ENCODE data around the gene ZNF615.
"Not testable (repeated sequence)": the region's sequence is repeated elsewhere in the genome, so short reads cannot be mapped to it uniquely, and the experiment has no call there.

The ZNF615 gene

DNA sequence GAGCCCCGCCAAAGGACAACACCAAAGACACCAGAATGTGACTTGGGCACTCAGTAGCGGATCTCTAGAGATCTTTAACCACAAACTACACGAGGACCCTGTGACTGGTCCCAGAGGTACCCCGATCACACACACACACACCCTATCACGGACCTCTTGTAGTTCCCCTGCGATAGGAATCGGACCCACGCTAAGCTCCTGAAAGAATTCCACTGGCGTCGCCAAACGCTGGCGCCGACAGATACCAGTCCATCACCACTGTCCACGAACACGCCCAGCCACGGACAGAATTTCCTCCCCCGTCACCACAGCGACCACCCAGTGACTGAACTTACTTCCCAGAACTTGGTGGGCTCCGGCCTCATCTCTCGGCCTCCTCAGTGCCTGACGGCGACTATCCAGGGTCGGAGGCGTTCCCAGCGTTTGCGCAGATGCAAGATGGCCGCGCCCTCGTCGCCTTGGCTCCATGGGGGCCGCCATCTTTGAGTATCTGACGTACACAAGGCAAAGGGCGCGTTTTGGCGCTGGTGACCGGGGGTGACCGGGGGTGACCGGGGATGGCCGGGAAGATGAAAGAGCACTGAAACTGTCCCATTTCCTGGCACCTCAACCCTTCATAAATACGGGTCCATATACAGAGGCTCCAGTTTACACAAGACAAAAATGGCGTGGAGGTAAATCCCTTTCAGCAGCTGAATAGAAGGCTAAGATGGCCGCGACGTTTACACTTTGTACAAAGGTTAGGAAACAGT, at the start of gene ZNF615:
TSS of gene ZNF615 (minus strand) at position 406 of the 752 bp plus-strand sequence. CDS start 4,500 bp downstream, outside the sequence.
- peak; percentile 84 to 90 for DNase-seq

DNA sequence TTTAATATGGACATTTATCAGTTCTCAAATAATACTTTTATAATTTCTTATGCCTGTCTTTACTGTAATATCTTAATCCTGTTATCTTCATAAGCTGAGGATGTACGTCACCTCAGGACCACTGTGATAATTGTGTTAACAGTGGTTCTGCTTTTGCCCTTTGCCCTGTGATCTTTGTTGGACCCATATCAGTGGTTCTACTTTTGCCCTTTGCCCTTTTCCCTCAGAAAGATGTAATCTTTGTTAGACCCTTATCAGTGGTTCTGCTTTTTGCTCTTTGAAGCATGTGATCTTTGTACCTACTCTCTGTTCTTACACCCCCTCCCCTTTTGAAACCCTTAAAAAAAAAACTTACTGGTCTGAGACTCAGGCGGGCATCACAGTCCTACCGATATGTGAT, 48.5 kb upstream of the ZNF615 start:
- DNase-seq = not testable (repeated sequence)

DNA sequence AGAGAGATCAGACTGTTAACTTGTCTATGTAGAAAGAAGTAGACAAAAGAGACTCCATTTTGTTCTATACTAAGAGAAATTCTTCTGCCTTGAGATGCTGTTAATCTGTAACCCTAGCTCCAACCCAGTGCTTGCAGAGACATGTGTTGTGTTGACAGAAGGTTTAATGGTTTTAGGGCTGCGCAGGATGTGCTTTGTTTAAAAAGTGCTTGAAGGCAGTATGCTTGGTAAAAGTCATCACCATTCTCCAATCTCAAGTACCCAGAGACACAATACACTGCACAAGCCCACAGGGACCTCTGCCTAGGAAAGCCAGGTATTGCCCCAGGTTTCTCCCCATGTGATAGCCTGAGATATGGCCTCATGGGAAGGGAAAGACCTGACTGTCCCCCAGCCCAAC, 43.7 kb upstream of the ZNF615 start:
- DNase-seq = not testable (repeated sequence)

DNA sequence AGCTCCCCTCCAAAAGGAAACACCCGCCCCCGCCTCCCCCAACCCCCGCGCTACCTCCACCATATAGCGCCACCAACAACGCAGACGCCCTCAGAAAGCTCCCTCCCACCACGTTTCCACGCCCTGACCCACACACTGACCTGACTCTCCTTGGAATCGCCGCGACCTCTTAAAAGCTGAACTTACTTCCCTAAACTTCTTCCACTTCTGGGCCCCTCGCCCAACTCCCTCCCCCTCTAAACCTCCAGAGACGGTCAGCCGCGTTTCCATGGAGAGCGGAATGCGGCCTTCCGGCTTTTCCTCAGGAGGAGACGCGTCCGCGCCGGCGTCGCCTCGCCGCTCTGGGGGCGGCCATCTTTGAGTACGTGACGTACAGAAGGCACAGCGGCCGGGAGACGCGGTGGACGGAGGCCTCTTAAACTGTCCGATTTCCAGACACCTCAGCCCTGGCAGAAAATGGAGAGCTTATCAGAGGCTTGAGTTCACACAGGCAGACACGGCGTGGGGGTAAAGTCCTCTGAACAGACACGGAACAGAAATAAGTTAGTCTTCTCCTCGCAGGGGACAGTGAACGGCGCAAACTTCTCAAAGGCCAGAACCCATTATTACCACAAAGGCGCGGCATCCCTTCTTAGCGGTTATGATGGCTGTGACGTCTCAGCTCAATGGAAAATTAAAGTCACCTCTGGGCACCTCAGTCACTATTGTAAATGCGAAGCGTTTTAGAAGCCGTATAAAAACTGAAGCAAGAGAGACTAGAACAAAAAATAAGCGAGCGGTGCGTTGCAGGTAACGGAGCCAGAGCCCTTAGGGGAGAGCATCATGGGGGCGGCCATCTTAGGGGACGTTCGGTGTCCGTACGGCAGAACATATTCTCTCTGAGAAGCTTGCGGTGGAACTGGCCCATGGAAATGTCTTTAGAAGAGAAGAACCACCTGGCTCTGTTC, 40.8 kb upstream of the ZNF615 start, which contains the start of gene ZNF432:
TSS of gene ZNF432 (minus strand) at position 284 of the 947 bp plus-strand sequence. CDS start 1,970 bp downstream, outside the sequence.
- DNase-seq = peak; percentile 86 to 87

DNA sequence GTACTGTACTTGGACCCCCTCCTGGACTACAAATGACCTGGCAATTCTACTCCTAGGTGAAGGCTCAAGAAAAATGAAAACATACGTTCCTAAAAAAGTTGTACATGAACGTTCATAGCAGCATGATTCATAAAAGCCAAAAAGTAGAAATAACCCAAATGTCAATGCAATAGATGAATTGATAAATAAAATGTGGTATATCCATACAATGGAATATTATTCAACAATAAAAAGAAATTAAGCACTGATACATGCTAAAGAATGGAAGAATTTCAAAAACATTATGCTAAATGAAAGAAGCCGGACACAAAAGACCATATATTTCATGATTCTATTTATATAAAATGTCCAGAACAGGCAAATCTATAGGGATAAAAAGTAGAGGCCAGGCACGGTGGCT, 31.2 kb upstream of the ZNF615 start:
- DNase-seq = no peak

DNA sequence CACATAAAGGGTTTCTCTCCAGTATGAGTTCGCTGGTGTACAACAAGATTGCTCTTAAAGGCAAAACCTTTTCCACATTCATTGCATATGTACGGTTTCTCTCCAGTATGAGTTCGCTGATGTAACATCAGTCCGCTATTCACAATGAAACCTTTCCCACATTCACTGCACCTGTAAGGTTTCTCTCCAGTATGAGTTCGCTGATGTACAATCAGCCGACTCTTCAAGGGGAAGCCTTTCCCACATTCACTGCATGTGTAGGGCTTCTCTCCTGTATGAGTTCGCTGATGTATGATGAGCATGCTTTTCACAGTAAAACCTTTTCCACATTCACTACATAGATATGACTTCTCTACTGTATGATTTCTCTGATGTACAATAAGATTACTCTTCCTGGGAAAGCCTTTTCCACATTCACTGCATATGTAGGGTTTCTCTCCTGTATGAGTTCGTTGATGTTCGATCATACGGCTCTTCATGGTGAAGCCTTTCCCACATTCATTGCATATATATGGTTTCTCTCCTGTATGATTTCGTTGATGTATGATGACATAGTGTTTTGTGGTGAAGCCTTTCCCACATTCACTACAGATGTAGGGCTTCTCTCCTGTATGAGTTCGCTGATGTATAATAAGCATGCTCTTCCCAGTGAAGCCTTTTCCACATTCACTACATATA, 26.2 kb upstream of the ZNF615 start:
- no peak for DNase-seq

DNA sequence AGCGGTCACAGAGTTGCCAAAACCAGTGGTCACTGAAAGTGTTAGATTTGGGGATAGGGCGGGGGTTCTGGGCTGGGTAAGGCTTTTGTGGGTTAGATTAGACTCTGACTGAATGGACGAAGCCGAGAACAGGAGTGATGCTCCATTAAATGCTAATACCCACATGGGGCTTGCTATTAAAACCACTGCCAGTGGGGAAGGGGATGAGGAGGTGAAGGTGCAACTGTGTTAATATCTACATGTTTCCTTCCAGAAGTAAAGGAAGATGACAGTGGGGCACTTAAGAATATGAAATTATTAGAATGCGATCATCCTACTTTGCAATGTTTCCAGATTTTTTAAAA, 20.7 kb upstream of the ZNF615 start:
- no peak for DNase-seq

DNA sequence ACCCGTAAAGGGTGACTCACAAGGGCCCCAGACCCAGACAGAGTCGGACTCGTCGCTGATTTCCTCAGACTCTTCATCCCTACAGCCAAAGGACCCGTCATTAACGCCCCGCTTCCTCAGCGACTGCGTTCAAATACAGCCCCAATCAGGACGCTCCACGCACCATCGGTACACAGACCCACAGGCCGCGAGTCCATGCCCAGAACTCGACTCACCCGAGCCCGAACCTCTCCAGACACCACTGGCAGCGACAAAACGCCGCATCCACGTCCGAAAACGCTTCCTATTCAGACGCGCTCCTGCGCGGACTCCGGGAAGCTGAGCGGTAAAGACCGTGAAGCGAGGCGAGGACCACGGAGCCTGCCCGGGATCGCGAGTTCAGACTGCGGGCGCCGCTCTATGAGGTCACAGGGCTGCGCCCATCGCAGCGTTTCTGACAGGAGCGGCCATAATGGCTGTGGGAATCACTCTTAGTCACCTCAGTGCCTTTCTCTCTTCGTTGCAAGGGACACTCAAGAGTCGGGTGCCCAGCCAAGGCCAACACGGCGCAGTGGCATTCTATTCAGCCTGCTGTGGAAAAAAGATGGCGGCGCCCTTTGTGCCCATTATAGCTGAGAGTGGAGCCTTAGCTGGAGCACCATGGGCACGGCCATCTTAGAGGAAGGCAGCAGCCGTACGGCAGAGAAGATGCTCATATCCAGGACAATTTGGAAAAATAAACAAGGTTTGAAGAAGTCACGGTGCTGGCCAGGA, 20.2 kb upstream of the ZNF615 start, which contains the start of gene ZNF614:
TSS of gene ZNF614 (minus strand) at position 353 of the 753 bp plus-strand sequence. CDS start 2,634 bp downstream, outside the sequence.
- peak; percentile 84 to 87 for DNase-seq

DNA sequence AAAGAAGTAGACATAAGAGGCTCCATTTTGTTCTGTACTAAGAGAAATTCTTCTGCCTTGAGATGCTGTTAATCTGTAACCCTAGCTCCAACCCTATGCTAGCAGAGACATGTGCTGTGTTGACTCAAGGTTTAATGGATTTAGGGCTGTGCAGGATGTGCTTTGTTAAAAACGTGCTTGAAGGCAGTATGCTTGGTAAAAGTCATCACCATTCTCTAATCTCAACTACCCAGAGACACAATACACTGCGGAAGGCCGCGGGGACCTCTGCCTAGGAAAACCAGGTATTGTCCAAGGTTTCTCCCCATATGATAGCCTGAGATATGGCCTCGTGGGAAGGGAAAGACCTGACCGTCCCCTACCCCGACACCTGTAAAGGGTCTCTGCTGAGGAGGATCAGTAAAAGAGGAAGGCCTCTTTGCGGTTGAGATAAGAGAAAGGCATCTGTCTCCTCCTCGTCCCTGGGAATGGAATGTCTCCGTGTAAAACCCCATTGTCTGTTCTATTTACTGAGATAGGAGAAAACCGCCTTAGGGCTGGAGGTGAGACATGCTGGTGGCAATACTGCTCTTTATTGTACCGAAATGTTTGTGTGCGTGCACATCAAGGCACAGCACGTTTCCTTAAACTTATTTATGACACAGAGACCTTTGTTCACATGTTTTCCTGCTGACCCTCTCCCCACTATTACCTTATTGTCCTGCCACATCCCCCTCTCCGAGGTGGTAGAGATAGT, 18.4 kb upstream of the ZNF615 start:
- DNase-seq = not testable (repeated sequence)

DNA sequence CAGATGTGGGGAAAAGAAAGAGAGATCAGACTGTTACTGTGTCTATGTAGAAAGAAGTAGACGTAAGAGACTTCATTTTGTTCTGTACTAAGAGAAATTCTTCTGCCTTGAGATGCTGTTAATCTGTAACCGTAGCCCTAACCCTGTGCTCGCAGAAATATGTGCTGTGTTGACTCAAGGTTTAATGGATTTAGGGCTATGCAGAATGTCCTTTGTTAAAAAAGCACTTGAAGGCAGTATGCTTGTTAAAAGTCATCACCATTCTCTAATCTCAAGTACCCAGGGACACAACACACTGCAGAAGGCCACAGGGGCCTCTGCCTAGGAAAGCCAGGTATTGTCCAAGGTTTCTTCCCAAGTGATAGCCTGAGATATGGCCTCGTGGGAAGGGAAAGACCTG, 16.5 kb upstream of the ZNF615 start:
- DNase-seq = not testable (repeated sequence)

DNA sequence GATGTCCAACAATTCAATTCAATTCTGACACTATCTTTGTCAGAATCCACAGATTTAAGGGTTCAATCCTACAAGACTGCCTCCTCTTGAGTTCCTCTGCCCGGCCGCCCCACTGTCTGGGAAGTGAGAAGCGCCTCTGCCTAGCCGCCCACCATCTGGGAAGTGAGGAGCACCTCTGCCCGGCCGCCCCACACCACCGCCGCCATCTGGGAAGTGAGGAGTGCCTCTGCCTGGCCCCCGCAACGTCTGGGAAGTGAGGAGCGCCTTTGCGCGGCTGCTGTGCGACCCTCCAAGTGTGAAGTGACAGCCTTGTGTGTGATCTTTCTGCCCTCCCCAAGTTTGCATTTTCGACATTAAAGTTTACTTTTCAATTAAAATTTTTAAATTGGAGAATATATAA, 14.2 kb upstream of the ZNF615 start:
- no peak for DNase-seq

DNA sequence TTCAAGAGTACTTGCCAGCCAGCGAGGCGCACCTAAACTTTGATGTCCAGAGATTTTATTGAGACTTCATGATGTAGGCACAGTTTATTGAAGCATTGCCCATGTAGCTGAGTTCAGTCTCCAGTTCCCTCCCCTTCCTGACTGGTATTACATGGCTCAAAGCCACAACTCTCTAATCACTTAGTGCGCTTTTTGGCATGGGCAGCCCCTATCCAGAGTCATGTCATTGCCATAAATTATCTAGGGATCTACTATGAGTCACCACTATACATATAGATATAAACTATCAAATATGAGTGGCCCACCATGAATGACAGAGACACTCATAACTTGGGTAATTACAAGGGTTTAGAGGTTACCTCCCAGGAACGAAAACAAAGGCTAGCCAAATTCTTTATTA, 12.5 kb upstream of the ZNF615 start:
- no peak for DNase-seq

DNA sequence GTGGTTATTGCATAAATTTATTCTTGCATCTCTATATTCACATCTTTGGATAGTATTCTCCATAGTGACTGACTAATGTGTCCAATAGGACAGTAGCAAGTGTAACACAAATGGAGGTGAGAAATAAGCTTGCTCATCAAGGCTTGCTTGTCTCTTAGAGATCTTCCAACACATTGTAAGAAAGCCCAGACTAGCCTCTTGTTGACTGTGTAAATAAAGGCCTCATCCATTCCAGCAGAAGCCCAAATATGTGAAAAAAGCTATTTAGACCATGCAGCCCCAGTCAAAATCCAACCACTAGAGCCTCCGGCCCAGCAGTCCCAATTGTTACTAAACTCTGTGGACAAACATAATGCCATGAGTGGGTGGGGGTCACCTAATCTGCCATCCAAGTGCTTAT, 2.7 kb upstream of the ZNF615 start:
- no peak for DNase-seq

DNA sequence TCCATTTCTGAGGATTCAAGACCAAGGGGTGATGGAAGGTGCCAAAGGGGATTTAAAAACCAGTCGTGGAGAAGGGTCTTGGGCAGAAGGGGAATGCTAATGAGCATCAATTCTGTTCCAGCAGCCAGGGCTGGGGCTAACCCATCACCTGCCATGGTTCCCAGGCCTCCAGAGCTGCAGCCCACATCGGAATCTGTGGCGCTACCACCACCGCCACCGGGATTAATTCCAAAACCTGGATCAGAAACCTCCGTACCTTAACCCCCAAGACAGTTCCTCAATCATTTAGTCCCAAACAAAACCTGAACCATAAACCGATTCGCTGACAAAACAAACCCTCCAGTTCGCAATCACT, 583 bp downstream of the ZNF615 start:
- DNase-seq = no peak

DNA sequence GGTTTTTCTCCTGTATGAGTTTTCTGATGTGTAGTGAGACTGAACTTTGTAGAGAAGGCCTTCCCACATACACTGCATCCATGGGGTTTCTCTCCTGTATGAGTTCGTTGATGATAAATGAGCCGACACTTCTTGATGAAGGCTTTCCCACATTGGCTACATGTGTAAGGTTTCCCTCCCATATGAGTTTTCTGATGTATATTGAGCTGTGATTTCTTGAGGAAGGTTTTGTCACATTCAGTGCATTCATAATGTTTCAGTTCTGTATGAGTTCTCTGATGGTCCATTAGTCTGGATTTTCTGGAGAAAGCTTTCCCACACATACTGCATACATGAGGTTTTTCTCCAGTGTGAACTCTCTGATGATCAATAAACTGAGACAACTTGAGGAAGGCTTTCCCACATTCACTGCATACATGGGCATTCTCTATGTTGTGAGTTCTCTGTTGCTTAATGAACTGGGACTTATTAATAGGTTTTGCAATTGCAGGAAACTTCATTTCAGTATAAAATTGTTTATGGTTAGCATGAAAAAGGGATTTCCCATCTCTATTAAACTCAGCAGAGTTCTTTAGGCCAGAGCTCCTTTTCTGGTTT, 13.9 kb downstream of the ZNF615 start:
- DNase-seq = no peak

DNA sequence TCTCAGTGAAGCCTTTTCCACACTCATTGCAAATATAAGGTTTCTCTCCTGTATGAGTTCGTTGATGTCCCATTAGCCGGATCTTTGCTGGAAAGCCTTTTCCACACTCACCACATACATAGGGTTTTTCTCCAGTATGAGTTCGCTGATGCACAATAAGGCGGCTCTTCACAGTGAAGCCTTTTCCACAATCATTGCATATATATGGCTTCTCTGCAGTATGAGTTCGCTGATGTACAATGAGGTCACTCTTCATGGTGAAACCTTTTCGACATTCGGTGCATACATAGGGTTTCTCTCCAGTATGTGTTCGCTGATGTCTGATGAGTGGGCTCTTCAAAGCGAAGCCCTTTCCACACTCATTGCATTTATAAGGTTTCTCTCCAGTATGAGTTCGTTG, 14.6 kb downstream of the ZNF615 start:
- DNase-seq = no peak

DNA sequence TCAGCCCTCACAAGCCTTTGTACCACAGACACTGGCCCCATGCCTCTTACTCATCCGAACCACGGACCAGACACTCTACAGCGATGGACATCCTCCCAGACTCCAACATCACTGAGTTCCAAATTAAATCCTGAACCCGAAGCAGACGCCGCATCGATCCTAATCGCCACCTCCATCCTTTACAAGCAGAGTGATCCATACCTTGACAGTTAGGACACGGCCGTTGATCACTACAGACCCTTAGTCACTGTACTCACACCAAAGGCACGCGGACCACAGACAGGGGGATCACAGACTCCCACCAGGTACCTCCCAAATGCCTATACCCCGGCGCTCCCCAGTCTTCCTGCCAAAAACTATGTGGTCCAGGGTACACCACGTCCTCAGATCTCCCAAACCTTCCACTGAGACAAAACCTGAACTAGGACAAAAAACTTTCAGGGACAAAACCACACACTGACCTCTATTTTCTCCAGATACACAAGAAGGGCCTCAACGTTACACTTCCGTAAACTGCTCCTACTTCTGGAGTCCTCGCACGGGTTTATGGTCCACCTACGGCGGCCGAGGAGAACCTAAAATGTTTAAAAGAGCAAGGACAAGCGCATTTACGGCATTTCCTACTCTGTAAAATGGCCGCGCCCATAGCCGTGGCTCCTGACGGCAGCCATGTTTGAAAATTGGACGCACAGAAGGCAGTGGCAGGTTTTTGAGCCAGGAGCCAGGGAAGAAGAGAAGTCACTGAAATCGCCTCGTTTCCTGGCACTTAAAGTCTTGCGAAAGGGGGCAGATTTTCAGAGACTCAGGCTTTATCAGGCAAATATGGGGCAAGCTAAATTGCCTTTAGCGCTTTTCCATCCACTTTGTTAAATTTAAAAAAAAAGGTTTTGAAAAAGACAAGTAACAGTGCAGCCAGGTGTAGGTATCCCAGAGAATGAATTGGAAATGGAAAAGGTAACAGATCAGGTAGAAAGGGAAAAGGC, 21.4 kb downstream of the ZNF615 start, which contains the start of gene ZNF350:
TSS of gene ZNF350 (minus strand) at position 532 of the 983 bp plus-strand sequence. CDS start 12,480 bp downstream, outside the sequence.
- peak; percentile 95 for DNase-seq

DNA sequence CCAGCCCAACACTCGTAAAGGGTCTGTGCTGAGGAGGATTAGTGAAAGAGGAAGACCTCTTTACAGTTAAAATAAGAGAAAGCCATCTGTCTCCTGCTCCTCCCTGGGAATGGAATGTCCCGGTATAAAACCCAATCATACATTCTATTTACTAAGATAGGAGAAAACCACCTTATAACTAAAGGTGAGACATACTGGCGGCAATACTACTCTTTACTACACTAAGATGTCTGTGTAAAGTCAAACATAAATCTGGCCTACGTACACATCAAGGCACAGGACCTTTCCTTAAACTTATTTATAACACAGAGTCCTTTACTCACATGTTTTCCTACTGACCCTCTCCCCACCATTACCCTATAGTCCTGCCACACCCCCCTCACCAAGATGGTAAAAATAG, 24.6 kb downstream of the ZNF615 start:
- DNase-seq = no peak

DNA sequence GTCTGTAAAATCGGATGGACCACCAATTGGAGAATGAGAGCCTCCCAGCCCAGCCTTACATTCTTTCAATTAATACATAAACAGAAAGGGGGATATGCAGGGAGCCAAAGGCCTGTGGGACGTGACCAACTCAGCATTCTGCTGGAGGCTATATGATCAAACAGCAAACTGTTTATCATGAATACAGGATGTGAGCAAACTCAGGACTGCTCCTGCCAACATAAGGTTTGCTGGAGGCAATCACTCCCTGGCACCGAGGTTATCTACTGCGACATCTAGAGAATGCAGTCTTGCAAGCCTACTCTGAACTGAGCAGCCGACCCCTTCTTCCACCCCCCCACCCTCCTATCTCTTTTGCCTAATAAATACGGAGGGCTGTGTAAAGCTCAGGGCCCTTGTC, 27.1 kb downstream of the ZNF615 start:
- DNase-seq = not testable (repeated sequence)

All from CD4-positive, alpha-beta T cell treated with Interleukin-4 for 1 hour (primary cell).